IMR-90 (cell line): ENCODE measurements around the gene CYP2R1.

Experiments
- CHD1 ChIP-seq: IDR thresholded peaks from 2 replicates; pipeline ENCODE4 v1.6.1; 2012; ENCODE audit warnings: low read depth, low read length, improper control_type of control experiment
- MXI1 ChIP-seq: IDR thresholded peaks from 2 replicates; pipeline ENCODE4 v1.6.1; 2012; ENCODE audit warnings: low read depth, mild to moderate bottlenecking, low read length, moderate library complexity, borderline replicate concordance
- POLR2A ChIP-seq: IDR thresholded peaks from 2 replicates; pipeline ENCODE4 v1.6.1; 2012; ENCODE audit warnings: mild to moderate bottlenecking, low read depth, low read length
- TF ChIP-seq, protein P1 (sequence below): conservative IDR thresholded peaks from 2 replicates; pipeline ENCODE4 v1.5.1; 2012; ENCODE audit warnings: mild to moderate bottlenecking, low read depth, low read length, improper control_type of control experiment
- TF ChIP-seq, protein P2 (sequence below): fragments of 150-350 bp; IDR thresholded peaks from 2 replicates; pipeline ENCODE4 v1.6.1; 2016; ENCODE audit warnings: low read depth, mild to moderate bottlenecking, low read length, moderate library complexity, borderline replicate concordance

- TF ChIP-seq CHD1 (no peak), MXI1 (no peak), POLR2A (no peak)
- TF ChIP-seq, protein P1, sequence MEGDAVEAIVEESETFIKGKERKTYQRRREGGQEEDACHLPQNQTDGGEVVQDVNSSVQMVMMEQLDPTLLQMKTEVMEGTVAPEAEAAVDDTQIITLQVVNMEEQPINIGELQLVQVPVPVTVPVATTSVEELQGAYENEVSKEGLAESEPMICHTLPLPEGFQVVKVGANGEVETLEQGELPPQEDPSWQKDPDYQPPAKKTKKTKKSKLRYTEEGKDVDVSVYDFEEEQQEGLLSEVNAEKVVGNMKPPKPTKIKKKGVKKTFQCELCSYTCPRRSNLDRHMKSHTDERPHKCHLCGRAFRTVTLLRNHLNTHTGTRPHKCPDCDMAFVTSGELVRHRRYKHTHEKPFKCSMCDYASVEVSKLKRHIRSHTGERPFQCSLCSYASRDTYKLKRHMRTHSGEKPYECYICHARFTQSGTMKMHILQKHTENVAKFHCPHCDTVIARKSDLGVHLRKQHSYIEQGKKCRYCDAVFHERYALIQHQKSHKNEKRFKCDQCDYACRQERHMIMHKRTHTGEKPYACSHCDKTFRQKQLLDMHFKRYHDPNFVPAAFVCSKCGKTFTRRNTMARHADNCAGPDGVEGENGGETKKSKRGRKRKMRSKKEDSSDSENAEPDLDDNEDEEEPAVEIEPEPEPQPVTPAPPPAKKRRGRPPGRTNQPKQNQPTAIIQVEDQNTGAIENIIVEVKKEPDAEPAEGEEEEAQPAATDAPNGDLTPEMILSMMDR = no peak
- TF ChIP-seq, protein P2, sequence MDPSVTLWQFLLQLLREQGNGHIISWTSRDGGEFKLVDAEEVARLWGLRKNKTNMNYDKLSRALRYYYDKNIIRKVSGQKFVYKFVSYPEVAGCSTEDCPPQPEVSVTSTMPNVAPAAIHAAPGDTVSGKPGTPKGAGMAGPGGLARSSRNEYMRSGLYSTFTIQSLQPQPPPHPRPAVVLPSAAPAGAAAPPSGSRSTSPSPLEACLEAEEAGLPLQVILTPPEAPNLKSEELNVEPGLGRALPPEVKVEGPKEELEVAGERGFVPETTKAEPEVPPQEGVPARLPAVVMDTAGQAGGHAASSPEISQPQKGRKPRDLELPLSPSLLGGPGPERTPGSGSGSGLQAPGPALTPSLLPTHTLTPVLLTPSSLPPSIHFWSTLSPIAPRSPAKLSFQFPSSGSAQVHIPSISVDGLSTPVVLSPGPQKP = no peak
These were observed 10.8 kb upstream of the CYP2R1 start for GRCh38 chr11:14902650-14903350.
